Nephron progenitor cell (in vitro differentiated cells): ENCODE measurements around the gene ZFAND3.

ENCODE experiments used
- DNase-seq: peaks from one replicate; pipeline ENCODE4 v3.0.0; 2021
- H3K27ac Mint-ChIP-seq: 2 replicates; pipeline ENCODE4 v1.8.0; 2021; ENCODE audit warnings: mild to moderate bottlenecking, moderate library complexity, mixed read lengths
- H3K27me3 Mint-ChIP-seq: 2 replicates; pipeline ENCODE4 v1.8.0; 2021; ENCODE audit warnings: mild to moderate bottlenecking, low read depth, mixed read lengths; ENCODE audit not compliant: poor library complexity
- H3K36me3 Mint-ChIP-seq: 2 replicates; pipeline ENCODE4 v1.8.0; 2021; ENCODE audit warnings: low read depth, mixed read lengths
- H3K4me1 Mint-ChIP-seq: 2 replicates; pipeline ENCODE4 v1.8.0; 2021; ENCODE audit warnings: mixed read lengths
- H3K4me3 Mint-ChIP-seq: 2 replicates; pipeline ENCODE4 v1.8.0; 2021; ENCODE audit warnings: mild to moderate bottlenecking, moderate library complexity, mixed read lengths
- H3K9me3 Mint-ChIP-seq: 2 replicates; pipeline ENCODE4 v1.8.0; 2021; ENCODE audit warnings: mild to moderate bottlenecking, moderate library complexity, mixed read lengths
- TF ChIP-seq, protein P1 (sequence below): fragments of 200-600 bp; sonication (generic); IDR thresholded peaks from 2 replicates; pipeline ENCODE4 v1.5.0; 2021; ENCODE audit warnings: antibody characterized with exemption

ZFAND3 gene, protein sequence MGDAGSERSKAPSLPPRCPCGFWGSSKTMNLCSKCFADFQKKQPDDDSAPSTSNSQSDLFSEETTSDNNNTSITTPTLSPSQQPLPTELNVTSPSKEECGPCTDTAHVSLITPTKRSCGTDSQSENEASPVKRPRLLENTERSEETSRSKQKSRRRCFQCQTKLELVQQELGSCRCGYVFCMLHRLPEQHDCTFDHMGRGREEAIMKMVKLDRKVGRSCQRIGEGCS

DNA sequence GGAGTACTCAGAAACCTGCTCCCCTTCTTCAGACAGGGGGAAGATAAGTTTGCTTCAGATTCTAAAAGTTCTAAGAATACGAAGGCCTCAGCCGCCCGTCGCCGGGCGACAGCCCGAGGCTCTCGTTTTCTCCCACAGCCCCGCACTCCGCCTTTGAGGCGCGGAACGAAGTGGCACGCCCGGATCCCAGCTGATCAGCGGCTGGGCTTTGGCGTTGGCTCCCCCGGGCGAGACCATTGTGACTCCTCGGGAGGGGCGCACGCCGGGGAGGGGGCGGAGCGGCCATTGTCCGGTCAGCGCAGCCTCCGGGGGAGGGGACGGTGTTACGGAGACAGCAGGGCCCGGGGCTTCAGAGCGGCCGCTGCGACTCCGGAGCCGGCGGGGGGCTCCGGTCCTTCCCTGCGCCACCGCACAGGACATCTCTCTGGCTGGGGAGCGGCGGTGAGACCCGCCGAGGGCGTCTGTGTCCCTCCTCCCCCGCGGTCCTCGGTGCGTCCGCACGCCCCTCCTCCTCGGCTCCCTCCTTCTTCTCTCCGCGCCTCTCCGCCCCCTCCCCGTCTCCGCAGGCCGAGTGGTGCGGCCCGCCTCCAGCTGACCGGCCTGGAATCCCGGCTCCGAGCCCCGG, at the start of gene ZFAND3:
ZFAND3 (plus strand) TSS at position 551 of the 625 bp plus-strand sequence. CDS start 219 bp downstream, outside the sequence.
- peak; percentile 96 for DNase-seq
- H3K4me1 Mint-ChIP-seq = peaks cover 47% of the 10 kb centered on the region
- H3K9me3 Mint-ChIP-seq = no peaks in the 10 kb centered on the region
- TF ChIP-seq, protein P1, sequence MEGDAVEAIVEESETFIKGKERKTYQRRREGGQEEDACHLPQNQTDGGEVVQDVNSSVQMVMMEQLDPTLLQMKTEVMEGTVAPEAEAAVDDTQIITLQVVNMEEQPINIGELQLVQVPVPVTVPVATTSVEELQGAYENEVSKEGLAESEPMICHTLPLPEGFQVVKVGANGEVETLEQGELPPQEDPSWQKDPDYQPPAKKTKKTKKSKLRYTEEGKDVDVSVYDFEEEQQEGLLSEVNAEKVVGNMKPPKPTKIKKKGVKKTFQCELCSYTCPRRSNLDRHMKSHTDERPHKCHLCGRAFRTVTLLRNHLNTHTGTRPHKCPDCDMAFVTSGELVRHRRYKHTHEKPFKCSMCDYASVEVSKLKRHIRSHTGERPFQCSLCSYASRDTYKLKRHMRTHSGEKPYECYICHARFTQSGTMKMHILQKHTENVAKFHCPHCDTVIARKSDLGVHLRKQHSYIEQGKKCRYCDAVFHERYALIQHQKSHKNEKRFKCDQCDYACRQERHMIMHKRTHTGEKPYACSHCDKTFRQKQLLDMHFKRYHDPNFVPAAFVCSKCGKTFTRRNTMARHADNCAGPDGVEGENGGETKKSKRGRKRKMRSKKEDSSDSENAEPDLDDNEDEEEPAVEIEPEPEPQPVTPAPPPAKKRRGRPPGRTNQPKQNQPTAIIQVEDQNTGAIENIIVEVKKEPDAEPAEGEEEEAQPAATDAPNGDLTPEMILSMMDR = no peak
- peaks cover 18% of the 10 kb centered on the region for H3K27me3 Mint-ChIP-seq
- H3K4me3 Mint-ChIP-seq = peak within 1 kb of the TSS; percentile 98
- H3K36me3 Mint-ChIP-seq = no peaks in the 10 kb centered on the region
- H3K27ac Mint-ChIP-seq = peak within 1 kb of the TSS; percentile 99

DNA sequence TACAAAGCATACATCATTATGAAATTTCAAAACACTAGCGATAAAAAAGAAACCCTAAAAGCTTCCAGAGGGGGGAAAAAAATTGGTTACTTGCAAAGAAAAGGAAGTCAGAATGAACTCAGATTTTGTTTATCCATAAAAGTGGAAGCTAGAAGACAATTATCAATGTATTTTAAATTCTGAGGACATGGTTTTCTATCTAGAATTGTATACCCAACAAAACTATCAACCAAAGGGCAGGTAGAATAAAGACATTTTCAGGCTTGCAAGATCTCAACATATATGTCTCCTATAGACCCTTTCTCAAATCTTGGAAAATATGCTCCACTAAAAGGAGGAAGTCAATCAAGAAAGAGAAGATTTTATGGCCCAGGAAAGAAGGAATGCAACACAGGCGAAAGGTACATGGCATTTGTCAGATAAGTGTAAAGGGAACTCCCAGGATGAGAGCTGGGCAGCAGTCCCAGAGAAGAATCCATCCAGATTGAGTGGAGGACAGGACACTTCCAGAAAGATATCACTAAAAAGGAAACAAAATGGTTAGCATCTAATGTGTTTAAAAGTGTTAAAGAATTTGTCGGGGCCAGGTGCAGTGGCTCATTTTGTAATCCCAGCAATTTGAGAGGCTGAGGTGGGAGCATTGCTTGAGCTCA, 45.4 kb upstream of the ZFAND3 start:
- Mint-ChIP-seq H3K27ac (no peak overlapping the region), H3K27me3 (peaks cover 38% of the 10 kb centered on the region), H3K9me3 (peaks cover 22% of the 10 kb centered on the region), H3K4me3 (no peak overlapping the region), H3K36me3 (peaks cover 8% of the 10 kb centered on the region), H3K4me1 (peaks cover 32% of the 10 kb centered on the region)
- no peak for DNase-seq
- TF ChIP-seq, protein P1 = no peak

DNA sequence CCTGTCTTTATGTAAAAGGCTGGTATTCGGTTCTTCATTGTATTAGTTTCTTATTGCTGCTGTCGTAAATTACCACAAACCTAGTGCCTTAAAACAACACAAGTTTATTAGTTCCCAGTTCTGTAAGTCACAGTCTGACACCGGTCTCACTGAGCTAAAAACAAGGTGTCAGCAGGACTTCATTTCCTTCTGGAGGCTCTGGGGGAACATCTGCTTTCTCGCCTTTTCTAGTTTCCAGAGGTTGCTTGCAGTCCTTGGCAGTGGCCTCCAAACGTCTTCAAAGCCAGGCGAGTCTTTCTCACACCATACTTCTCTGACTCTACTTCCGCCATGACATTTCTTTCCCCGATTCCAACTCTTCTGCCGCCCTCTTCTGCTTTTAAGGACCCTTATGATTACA, 43.0 kb upstream of the ZFAND3 start:
- Mint-ChIP-seq H3K27me3 (peaks cover 34% of the 10 kb centered on the region), H3K9me3 (peaks cover 22% of the 10 kb centered on the region), H3K4me3 (peak overlapping the region; percentile 52), H3K27ac (no peak overlapping the region), H3K36me3 (peaks cover 8% of the 10 kb centered on the region), H3K4me1 (peaks cover 45% of the 10 kb centered on the region)
- TF ChIP-seq, protein P1 = no peak
- DNase-seq = no peak

DNA sequence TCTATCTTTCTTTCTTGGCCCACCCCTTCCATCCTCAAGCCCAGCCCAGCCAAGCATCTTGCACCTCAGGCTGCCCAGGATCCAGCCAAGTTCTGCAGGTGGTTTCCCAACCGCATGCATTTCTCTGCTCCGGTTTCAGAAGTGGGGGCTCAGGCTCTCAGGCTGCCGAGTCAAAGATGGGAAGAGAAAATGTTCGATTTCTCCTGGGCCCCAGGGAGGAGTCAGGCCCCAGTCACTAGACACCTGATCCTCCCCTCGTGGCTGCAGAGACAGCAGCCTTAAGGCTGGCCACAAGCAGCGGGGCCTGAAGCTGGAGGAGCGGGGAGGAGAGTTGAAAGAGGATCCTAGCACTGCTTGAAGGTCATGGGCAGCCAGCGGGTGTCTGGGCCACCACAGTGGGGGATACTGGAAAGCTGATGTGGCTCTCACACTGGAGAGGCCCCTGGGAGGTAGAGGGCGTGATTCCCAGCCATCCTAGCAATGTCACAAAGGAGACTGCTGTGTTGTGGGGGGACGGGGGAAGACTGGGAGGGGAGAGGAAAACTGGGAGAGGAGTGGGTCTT, 42.2 kb upstream of the ZFAND3 start:
- Mint-ChIP-seq H3K27ac (no peak overlapping the region), H3K27me3 (peaks cover 37% of the 10 kb centered on the region), H3K4me3 (peak overlapping the region; percentile 52), H3K9me3 (peaks cover 21% of the 10 kb centered on the region), H3K4me1 (peaks cover 49% of the 10 kb centered on the region), H3K36me3 (peaks cover 7% of the 10 kb centered on the region)
- peak; percentile 71 for DNase-seq
- TF ChIP-seq, protein P1 = no peak

DNA sequence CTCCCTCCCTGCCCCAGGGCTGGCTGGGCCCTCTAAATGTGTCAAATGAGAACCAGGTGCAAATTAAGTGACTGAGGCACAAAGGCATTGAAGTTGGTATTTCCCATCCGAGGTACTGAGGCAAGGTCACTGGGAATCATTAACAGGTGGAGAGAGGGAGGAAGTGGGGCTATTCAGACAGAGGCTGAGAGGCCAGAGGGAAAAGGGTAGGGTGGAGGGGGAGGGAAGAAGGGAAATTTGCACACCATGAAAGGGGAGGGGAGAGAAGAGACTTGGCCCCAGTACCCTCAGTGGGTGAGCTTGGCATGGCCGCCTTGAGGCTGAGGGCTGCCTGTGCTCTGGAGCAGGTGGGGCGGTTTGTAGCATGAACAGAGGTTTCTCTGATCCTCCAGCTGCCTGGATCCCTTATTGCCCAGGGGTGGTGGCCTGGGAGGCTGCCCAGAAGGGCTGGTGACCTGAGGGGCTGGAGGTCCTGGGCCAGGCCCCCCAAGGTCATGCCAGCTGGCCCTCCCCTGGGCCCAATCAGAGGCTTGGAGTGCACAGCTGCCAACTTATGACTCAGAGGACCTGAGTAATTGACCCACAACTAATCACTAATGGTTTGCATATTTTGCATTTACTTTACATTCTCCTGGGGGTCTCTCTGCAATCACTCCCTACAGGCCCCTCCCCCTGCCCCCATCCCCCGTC, 40.3 kb upstream of the ZFAND3 start:
- peaks cover 46% of the 10 kb centered on the region for H3K27me3 Mint-ChIP-seq
- peaks cover 66% of the 10 kb centered on the region for H3K4me1 Mint-ChIP-seq
- DNase-seq = no peak
- H3K36me3 Mint-ChIP-seq = no peaks in the 10 kb centered on the region
- TF ChIP-seq, protein P1 = no peak
- H3K9me3 Mint-ChIP-seq = peaks cover 3% of the 10 kb centered on the region
- H3K4me3 Mint-ChIP-seq = no peak overlapping the region
- H3K27ac Mint-ChIP-seq = no peak overlapping the region
